HEK293T (cell line): ENCODE results near the gene TM4SF20.

ENCODE experiments used
- CTCF ChIA-PET: fragments of 350-600 bp; formaldehyde crosslinking; extraction: SDS; loops from one replicate; lab custom pipeline; 2021; ENCODE audit warnings: antibody characterized with exemption, inconsistent platforms; lab: Yijun Ruan, JAX
- POLR2A ChIA-PET: fragments of 350-600 bp; formaldehyde crosslinking; extraction: SDS; loops from one replicate; lab custom pipeline; 2020; ENCODE audit warnings: antibody characterized with exemption, inconsistent platforms; lab: Yijun Ruan, JAX
- DNase-seq: peaks from one replicate; pipeline ENCODE4 v3.0.0; 2012; ENCODE audit warnings: mixed read lengths; ENCODE audit errors: extremely low spot score
- ARNT ChIP-seq: fragments of 450-650 bp; IDR thresholded peaks from 2 replicates; pipeline ENCODE4 v1.6.1; 2017; ENCODE audit warnings: mild to moderate bottlenecking
- BHLHE40 ChIP-seq: fragments of 450-650 bp; IDR thresholded peaks from 2 replicates; pipeline ENCODE4 v1.6.1; 2016; ENCODE audit warnings: mild to moderate bottlenecking, moderate library complexity, borderline replicate concordance
- CTBP1 ChIP-seq: fragments of 450-650 bp; IDR thresholded peaks from 2 replicates; pipeline ENCODE4 v1.6.1; 2016; ENCODE audit warnings: borderline replicate concordance
- ELF4 ChIP-seq: fragments of 450-650 bp; IDR thresholded peaks from 2 replicates; pipeline ENCODE4 v1.6.1; 2017; ENCODE audit warnings: antibody characterized with exemption
- FOXA1 ChIP-seq: fragments of 450-650 bp; IDR thresholded peaks from 2 replicates; pipeline ENCODE4 v1.6.1; 2016; ENCODE audit warnings: mild to moderate bottlenecking
- FOXK2 ChIP-seq: fragments of 450-650 bp; IDR thresholded peaks from 2 replicates; pipeline ENCODE4 v1.6.1; 2016; ENCODE audit warnings: mild to moderate bottlenecking
- FOXM1 ChIP-seq: fragments of 450-650 bp; IDR thresholded peaks from 2 replicates; pipeline ENCODE4 v1.6.1; 2017; ENCODE audit warnings: mild to moderate bottlenecking, borderline replicate concordance
- HDGF ChIP-seq: fragments of 450-650 bp; IDR thresholded peaks from 2 replicates; pipeline ENCODE4 v1.6.1; 2017; ENCODE audit warnings: antibody characterized with exemption, borderline replicate concordance
- L3MBTL2 ChIP-seq: fragments of 450-650 bp; conservative IDR thresholded peaks from 2 replicates; pipeline ENCODE4 v1.6.1; 2016; ENCODE audit warnings: mild to moderate bottlenecking
- LEF1 ChIP-seq: fragments of 450-650 bp; IDR thresholded peaks from 2 replicates; pipeline ENCODE4 v1.6.1; 2017; ENCODE audit warnings: mild to moderate bottlenecking, borderline replicate concordance
- NFRKB ChIP-seq: fragments of 450-650 bp; IDR thresholded peaks from 2 replicates; pipeline ENCODE4 v1.6.1; 2016; ENCODE audit warnings: mild to moderate bottlenecking, moderate library complexity
- SP1 ChIP-seq: fragments of 450-650 bp; IDR thresholded peaks from 2 replicates; pipeline ENCODE4 v1.6.1; 2017
- SUZ12 ChIP-seq: fragments of 450-650 bp; IDR thresholded peaks from 2 replicates; pipeline ENCODE4 v1.6.1; 2016; ENCODE audit warnings: mild to moderate bottlenecking
- TARDBP ChIP-seq: fragments of 450-650 bp; IDR thresholded peaks from 2 replicates; pipeline ENCODE4 v1.6.1; 2016
- ZNF384 ChIP-seq: fragments of 450-650 bp; IDR thresholded peaks from 2 replicates; pipeline ENCODE4 v1.6.1; 2016
- TF ChIP-seq, protein P1 (sequence below): fragments of 450-650 bp; IDR thresholded peaks from 2 replicates; pipeline ENCODE4 v1.6.1; 2016

The TM4SF20 gene

DNA sequence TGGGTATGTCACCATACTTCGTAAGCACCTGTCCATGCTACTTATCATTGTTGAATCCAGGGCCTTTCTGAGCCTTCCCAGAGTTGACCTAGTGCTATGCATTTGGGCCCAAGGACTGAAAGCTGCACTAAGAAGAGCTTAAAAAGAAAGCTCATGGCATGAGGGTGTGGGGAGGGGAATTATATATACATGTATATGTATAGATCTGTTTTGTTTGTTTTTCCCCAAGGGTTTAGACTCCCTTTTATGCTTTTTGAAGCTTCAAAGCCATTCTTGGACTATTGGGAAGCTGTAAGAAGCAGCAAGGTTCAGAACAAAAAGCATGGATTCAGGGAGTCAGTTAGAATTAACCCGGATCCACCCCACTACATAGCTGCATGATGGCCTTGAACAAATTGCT is 30.8 kb downstream of the TM4SF20 start:
- ChIA-PET POLR2A (no interaction called here), CTCF (no interaction called here)
- no peak for DNase-seq
- TF ChIP-seq LEF1: no peak
- TF ChIP-seq SP1: no peak
- TF ChIP-seq ELF4: no peak
- no peak for TF ChIP-seq ARNT
- TF ChIP-seq SUZ12: no peak
- TF ChIP-seq HDGF: no peak
- TF ChIP-seq L3MBTL2: no peak
- no peak for TF ChIP-seq FOXA1
- no peak for TF ChIP-seq ZNF384
- TF ChIP-seq BHLHE40: no peak
- no peak for TF ChIP-seq NFRKB
- TF ChIP-seq TARDBP: no peak
- TF ChIP-seq, protein P1, sequence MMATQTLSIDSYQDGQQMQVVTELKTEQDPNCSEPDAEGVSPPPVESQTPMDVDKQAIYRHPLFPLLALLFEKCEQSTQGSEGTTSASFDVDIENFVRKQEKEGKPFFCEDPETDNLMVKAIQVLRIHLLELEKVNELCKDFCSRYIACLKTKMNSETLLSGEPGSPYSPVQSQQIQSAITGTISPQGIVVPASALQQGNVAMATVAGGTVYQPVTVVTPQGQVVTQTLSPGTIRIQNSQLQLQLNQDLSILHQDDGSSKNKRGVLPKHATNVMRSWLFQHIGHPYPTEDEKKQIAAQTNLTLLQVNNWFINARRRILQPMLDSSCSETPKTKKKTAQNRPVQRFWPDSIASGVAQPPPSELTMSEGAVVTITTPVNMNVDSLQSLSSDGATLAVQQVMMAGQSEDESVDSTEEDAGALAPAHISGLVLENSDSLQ: no peak

DNA sequence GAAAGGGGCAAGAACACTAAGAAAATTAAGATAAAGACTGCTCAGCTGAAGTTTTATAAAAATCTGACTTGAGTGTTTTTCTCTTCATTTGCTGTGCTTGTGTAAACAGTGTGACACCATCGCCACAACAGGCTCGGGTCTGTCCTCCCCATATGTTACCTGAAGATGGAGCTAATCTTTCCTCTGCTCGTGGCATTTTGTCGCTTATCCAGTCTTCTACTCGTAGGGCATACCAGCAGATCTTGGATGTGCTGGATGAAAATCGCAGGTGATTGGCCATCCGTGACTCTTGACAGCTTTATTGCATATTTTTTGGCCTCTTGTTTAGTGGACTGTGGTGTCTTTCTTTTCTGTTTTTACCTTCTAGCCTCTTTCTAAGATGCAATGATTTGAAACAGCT is 32.0 kb downstream of the TM4SF20 start:
- ChIA-PET CTCF (no interaction called here), POLR2A (no interaction called here)
- no peak for DNase-seq
- TF ChIP-seq, protein P1: no peak
- TF ChIP-seq NFRKB: no peak
- TF ChIP-seq FOXM1: no peak
- TF ChIP-seq ARNT: no peak
- no peak for TF ChIP-seq ELF4
- TF ChIP-seq L3MBTL2: no peak
- TF ChIP-seq CTBP1: no peak

DNA sequence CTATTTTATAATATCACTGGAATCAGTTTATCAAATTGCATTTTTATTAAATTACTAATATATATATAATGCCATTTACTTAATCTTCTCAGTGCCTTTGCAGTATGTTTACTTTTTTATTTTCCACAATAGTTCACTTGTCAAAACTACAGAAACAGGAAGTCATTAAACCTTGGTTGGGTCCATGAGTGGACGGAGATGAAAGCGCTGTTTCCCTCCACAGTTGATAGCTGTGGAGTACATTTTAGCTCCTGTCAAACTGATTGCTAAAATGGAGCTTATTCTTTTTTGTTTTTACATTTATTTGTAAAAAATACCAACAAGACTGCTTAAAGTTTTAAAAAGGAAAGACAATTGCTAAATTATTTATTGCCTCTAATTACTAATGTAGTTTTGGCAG is 34.9 kb downstream of the TM4SF20 start:
- no peak for DNase-seq
- ChIA-PET CTCF (no interaction called here), POLR2A (no interaction called here)
- no peak for TF ChIP-seq ELF4
- TF ChIP-seq ZNF384: no peak
- no peak for TF ChIP-seq FOXM1
- no peak for TF ChIP-seq SUZ12
- TF ChIP-seq ARNT: no peak
- TF ChIP-seq BHLHE40: no peak
- no peak for TF ChIP-seq SP1
- TF ChIP-seq L3MBTL2: no peak

DNA sequence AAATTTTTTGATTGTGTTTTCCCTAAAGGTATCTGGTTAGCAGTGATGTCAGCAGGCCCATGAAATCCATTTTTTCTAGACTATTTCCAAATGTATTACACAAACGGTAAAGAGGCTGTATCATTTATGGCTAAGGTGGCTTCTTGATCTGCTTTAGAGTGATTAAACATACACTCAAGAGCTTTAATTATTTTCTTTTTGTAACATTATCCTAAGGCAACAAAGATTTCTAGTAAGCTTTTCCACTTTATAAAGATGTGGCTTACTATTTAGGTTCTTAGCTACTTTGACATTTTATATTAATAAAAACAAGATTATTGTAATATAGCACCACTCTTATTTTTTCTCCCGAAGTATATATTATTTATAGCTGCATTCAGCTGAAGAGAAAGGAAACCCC is 37.6 kb downstream of the TM4SF20 start:
- TF ChIP-seq ARNT (no peak), NFRKB (no peak), FOXK2 (no peak), TARDBP (no peak), CTBP1 (no peak), SP1 (no peak), ELF4 (no peak), SUZ12 (no peak), FOXA1 (no peak), FOXM1 (no peak), L3MBTL2 (no peak), LEF1 (no peak), ZNF384 (no peak), HDGF (no peak), BHLHE40 (no peak)
- TF ChIP-seq, protein P1: no peak
- ChIA-PET POLR2A (no interaction called here), CTCF (no interaction called here)
- no peak for DNase-seq

DNA sequence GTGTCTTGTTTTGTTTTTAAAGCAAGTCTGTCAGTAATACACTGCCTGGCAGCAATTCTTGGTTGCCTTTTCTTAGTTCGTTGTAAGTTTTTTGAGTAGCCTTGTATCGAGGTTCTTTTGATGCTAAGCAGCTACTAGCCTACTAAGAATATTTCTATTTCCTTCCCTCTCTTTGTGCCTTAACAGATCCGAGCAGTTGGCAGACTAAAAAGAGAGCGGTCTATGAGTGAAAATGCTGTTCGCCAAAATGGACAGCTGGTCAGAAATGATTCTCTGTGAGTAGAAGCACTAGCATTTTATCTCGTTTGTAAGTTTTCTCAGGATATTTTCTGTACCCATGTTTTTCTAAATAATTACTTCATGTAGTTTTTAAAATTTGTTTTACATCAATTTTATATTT is 39.0 kb downstream of the TM4SF20 start:
- DNase-seq: no peak
- ChIA-PET CTCF (no interaction called here), POLR2A (no interaction called here)
- TF ChIP-seq HDGF (no peak), FOXA1 (no peak), SUZ12 (no peak), NFRKB (no peak), FOXK2 (no peak), BHLHE40 (no peak)

DNA sequence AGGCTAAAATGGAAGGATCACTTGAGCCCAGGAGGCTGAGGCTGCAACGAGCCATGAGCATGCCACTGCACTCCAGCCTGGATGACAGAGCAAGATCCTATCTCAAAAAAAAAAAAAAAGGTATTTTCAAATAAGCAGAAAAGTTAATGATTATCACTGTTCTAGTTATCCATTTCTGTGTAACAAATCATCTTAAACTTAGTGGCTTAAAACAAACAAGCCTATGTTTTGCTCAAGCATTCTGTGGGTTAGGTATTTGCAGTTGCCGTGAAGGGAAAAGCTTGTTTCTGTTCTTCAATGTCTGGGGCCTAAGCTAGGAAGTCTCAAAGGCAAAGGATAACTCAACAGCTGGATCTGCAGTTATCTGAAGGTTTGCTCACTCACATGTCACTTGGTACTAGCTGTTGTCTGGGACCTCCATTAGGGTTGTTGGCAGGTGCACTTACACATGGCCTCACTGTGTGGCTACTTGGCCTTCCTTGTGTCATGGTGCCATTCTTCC is 40.0 kb downstream of the TM4SF20 start:
- TF ChIP-seq ELF4 (no peak), FOXK2 (no peak), LEF1 (no peak), NFRKB (no peak), FOXM1 (no peak), ZNF384 (no peak), CTBP1 (no peak), ARNT (no peak), SP1 (no peak), L3MBTL2 (no peak), TARDBP (no peak), HDGF (no peak), FOXA1 (no peak), SUZ12 (no peak), BHLHE40 (no peak)
- TF ChIP-seq, protein P1: no peak
- CTCF ChIA-PET: interaction anchor here (0.6 kb wide), 1 partner anchor 319 kb away, joined by 3 read pairs; no protein-coding TSS in a partner anchor
- DNase-seq: no peak
- POLR2A ChIA-PET: no interaction called here

DNA sequence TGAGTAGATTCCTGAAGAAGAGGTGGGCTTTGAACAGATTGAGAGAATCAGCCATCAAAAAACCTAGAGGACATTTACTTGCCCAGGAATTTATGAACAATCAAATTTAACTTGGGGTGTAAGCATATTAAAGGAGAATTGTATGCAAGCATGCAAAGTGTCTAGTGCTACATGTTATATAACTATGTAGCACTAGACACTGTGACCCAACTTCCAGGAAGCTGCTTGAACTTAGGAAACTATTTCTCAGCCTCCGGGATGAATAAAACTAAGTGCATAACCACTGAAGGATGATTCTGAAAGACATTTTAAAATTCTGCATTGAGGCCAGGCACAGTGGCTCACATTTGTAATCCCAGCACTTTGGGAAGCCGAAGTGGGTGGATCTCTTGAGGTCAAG is 41.7 kb downstream of the TM4SF20 start:
- no peak for DNase-seq
- no peak for TF ChIP-seq FOXA1
- TF ChIP-seq HDGF: no peak
- TF ChIP-seq SP1: no peak
- no peak for TF ChIP-seq L3MBTL2
- TF ChIP-seq NFRKB: no peak
- no peak for TF ChIP-seq ZNF384
- TF ChIP-seq SUZ12: no peak
- TF ChIP-seq FOXK2: no peak
- no peak for TF ChIP-seq LEF1
- TF ChIP-seq ELF4: no peak
- no peak for TF ChIP-seq BHLHE40
- TF ChIP-seq TARDBP: no peak
- ChIA-PET CTCF (no interaction called here), POLR2A (no interaction called here)
